22Rv1 (cell line): ENCODE data around the gene XXYLT1.

Experiments used
- ZFX ChIP-seq: fragments of 450-650 bp; IDR thresholded peaks from 2 replicates; pipeline ENCODE4 v1.6.1; 2017; ENCODE audit warnings: antibody characterized with exemption, borderline replicate concordance
- TF ChIP-seq, protein P1 (sequence below): fragments of 450-650 bp; IDR thresholded peaks from 2 replicates; pipeline ENCODE4 v1.5.1; 2017; ENCODE audit warnings: mild to moderate bottlenecking

DNA sequence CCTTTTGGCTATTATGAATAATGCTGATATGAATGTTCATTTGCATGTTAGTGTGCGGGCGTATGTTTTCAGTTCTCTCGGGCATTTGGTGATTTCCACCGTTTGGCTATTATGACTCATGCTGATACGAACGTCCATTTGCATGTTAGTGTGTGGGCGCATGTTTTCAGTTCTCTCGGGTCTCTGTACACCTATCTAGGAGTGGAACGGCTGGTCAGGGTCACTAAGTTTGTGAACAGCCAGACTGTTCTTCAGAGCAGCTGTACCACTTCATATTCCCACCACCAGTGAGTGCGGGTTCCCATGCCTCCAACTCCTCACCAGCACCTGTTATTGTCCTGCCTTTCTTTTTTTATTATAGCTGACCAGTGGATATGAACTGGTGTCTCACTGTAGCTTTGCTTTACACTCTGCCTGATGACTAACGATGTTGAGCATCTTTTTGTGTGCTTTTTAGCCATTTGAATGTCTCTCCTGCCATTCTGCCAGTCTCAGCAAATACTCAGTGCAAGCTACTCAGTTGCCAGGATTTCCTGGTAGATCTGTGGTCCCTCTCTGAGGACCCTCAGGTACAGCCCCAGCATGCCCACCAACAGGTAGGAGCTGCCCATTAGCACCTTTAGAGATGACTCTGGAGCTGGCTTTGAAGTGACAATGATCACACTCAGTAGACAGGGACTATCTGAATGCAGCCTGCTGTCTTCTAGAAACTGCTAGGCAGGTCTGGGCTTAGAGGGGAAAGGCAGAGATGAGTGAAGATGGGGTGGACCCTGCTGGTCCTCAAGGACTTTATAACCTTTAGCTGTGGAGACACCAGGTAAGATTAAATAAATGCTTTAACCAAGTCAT is 141.1 kb downstream of the XXYLT1 start:
- TF ChIP-seq, protein P1, sequence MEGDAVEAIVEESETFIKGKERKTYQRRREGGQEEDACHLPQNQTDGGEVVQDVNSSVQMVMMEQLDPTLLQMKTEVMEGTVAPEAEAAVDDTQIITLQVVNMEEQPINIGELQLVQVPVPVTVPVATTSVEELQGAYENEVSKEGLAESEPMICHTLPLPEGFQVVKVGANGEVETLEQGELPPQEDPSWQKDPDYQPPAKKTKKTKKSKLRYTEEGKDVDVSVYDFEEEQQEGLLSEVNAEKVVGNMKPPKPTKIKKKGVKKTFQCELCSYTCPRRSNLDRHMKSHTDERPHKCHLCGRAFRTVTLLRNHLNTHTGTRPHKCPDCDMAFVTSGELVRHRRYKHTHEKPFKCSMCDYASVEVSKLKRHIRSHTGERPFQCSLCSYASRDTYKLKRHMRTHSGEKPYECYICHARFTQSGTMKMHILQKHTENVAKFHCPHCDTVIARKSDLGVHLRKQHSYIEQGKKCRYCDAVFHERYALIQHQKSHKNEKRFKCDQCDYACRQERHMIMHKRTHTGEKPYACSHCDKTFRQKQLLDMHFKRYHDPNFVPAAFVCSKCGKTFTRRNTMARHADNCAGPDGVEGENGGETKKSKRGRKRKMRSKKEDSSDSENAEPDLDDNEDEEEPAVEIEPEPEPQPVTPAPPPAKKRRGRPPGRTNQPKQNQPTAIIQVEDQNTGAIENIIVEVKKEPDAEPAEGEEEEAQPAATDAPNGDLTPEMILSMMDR: no peak
- TF ChIP-seq ZFX: no peak
